HEK293 (cell line): ENCODE results near the gene GLIS1.

ENCODE experiments used
- CTCF ChIA-PET: fragments of 350-600 bp; formaldehyde crosslinking; extraction: SDS; loops from one replicate; lab custom pipeline; 2021; ENCODE audit warnings: antibody characterized with exemption; lab: Yijun Ruan, JAX
- POLR2A ChIA-PET: fragments of 300-600 bp; formaldehyde crosslinking; extraction: SDS; loops from one replicate; lab custom pipeline; 2020; ENCODE audit warnings: antibody characterized with exemption, inconsistent platforms; lab: Yijun Ruan, JAX
- H3K27ac ChIP-seq: fragments of 200-500 bp; sonication (Bioruptor generic); 2 replicates; pipeline ENCODE4 v1.5.1; 2014; ENCODE audit warnings: low read depth, low read length, control low read depth, inconsistent platforms; ENCODE audit errors: extremely low read depth
- H3K36me3 ChIP-seq, 2 experiments: fragments of 200-500 bp in 1 of 2; sonication (Bioruptor generic) in 1 of 2; 1 replicate in 1 of 2; 2 replicates in 1 of 2; pipeline ENCODE4 v1.5.1; 2014 to 2017; ENCODE audit warnings: inconsistent platforms in 2 of 2, low read length in 2 of 2; ENCODE audit not compliant: control insufficient read depth in 2 of 2, insufficient read depth in 1 of 2
- H3K4me1 ChIP-seq: fragments of 200-500 bp; sonication (Bioruptor generic); 2 replicates; pipeline ENCODE4 v1.5.1; 2014; ENCODE audit warnings: mild to moderate bottlenecking, low read length, inconsistent platforms; ENCODE audit not compliant: control insufficient read depth, insufficient read depth
- H3K4me3 ChIP-seq: 2 replicates; pipeline ENCODE4 v1.5.1; 2011; ENCODE audit warnings: low read depth, mild to moderate bottlenecking, control low read depth, low read length, moderate library complexity
- H3K9me3 ChIP-seq: fragments of 200-500 bp; sonication (Bioruptor generic); 2 replicates; pipeline ENCODE4 v1.5.1; 2014; ENCODE audit warnings: low read depth, low read length, inconsistent platforms; ENCODE audit not compliant: control insufficient read depth, insufficient read depth
- EGR2 ChIP-seq: fragments of 450-650 bp; formaldehyde crosslinking; IDR thresholded peaks from 2 replicates; pipeline ENCODE4 v1.5.1; 2016; ENCODE audit warnings: low read depth, missing biosample characterization, missing genetic modification characterization
- HOXA7 ChIP-seq: sonication (generic); formaldehyde crosslinking; IDR thresholded peaks from 2 replicates; pipeline ENCODE4 v1.8.1; 2022; ENCODE audit warnings: missing genetic modification reagents, borderline replicate concordance
- IKZF3 ChIP-seq: fragments of 450-650 bp; IDR thresholded peaks from 2 replicates; pipeline ENCODE4 v1.5.0; 2018; ENCODE audit warnings: missing biosample characterization, mild to moderate bottlenecking, missing genetic modification characterization, moderate library complexity
- MZF1 ChIP-seq: fragments of 450-650 bp; formaldehyde crosslinking; IDR thresholded peaks from 2 replicates; pipeline ENCODE4 v1.5.1; 2017; ENCODE audit warnings: missing biosample characterization, missing genetic modification characterization, borderline replicate concordance
- OVOL3 ChIP-seq: fragments of 450-650 bp; formaldehyde crosslinking; IDR thresholded peaks from 2 replicates; pipeline ENCODE4 v1.5.1; 2016; ENCODE audit warnings: missing biosample characterization, missing genetic modification characterization
- RBAK ChIP-seq: fragments of 450-650 bp; formaldehyde crosslinking; IDR thresholded peaks from 2 replicates; pipeline ENCODE4 v1.5.1; 2016; ENCODE audit warnings: missing biosample characterization, missing genetic modification characterization
- SETDB1 ChIP-seq: IDR thresholded peaks from one replicate; pipeline ENCODE4 v1.6.1; 2017; ENCODE audit warnings: mild to moderate bottlenecking, low read length, moderate library complexity, mixed read lengths; ENCODE audit not compliant: insufficient read length
- TRIM28 ChIP-seq: IDR thresholded peaks from 2 replicates; pipeline ENCODE4 v1.6.1; 2011; ENCODE audit warnings: low read length, control low read depth, borderline replicate concordance
- ZNF10 ChIP-seq: fragments of 450-650 bp; formaldehyde crosslinking; IDR thresholded peaks from 2 replicates; pipeline ENCODE4 v1.5.1; 2017; ENCODE audit warnings: missing biosample characterization, missing genetic modification characterization
- ZNF133 ChIP-seq: fragments of 450-650 bp; formaldehyde crosslinking; IDR thresholded peaks from 2 replicates; pipeline ENCODE4 v1.5.1; 2016; ENCODE audit warnings: missing biosample characterization, missing genetic modification characterization
- ZNF155 ChIP-seq: fragments of 450-650 bp; formaldehyde crosslinking; IDR thresholded peaks from 2 replicates; pipeline ENCODE4 v1.5.1; 2016; ENCODE audit warnings: missing biosample characterization, missing genetic modification characterization
- ZNF202 ChIP-seq: fragments of 450-650 bp; formaldehyde crosslinking; IDR thresholded peaks from 2 replicates; pipeline ENCODE4 v1.5.1; 2016; ENCODE audit warnings: missing biosample characterization, missing genetic modification characterization, borderline replicate concordance
- ZNF23 ChIP-seq: fragments of 450-650 bp; formaldehyde crosslinking; IDR thresholded peaks from 2 replicates; pipeline ENCODE4 v1.5.1; 2016; ENCODE audit warnings: missing biosample characterization, missing genetic modification characterization, borderline replicate concordance
- ZNF248 ChIP-seq: fragments of 450-650 bp; formaldehyde crosslinking; IDR thresholded peaks from 2 replicates; pipeline ENCODE4 v1.5.1; 2017; ENCODE audit warnings: missing biosample characterization, missing genetic modification characterization
- ZNF292 ChIP-seq: fragments of 450-650 bp; formaldehyde crosslinking; IDR thresholded peaks from 2 replicates; pipeline ENCODE4 v1.5.1; 2016; ENCODE audit warnings: low read depth, missing biosample characterization, missing genetic modification characterization, borderline replicate concordance
- ZNF366 ChIP-seq: fragments of 450-650 bp; formaldehyde crosslinking; conservative IDR thresholded peaks from 2 replicates; pipeline ENCODE4 v1.5.1; 2016; ENCODE audit warnings: missing biosample characterization, missing genetic modification characterization
- ZNF416 ChIP-seq: fragments of 450-650 bp; formaldehyde crosslinking; IDR thresholded peaks from 2 replicates; pipeline ENCODE4 v1.5.1; 2016; ENCODE audit warnings: missing biosample characterization, missing genetic modification characterization
- ZNF433 ChIP-seq: fragments of 450-650 bp; formaldehyde crosslinking; IDR thresholded peaks from 2 replicates; pipeline ENCODE4 v1.5.1; 2016; ENCODE audit warnings: missing biosample characterization, missing genetic modification characterization, low read depth
- ZNF510 ChIP-seq: fragments of 450-650 bp; formaldehyde crosslinking; IDR thresholded peaks from 2 replicates; pipeline ENCODE4 v1.5.1; 2018; ENCODE audit warnings: mild to moderate bottlenecking, missing genetic modification characterization, missing biosample characterization; ENCODE audit not compliant: insufficient replicate concordance
- ZNF544 ChIP-seq: fragments of 450-650 bp; formaldehyde crosslinking; IDR thresholded peaks from 2 replicates; pipeline ENCODE4 v1.5.0; 2017; ENCODE audit warnings: missing biosample characterization, missing genetic modification characterization
- ZNF600 ChIP-seq: fragments of 450-650 bp; formaldehyde crosslinking; IDR thresholded peaks from 2 replicates; pipeline ENCODE4 v1.5.1; 2016; ENCODE audit warnings: missing biosample characterization, missing genetic modification characterization
- ZNF621 ChIP-seq: fragments of 450-650 bp; formaldehyde crosslinking; IDR thresholded peaks from 2 replicates; pipeline ENCODE4 v1.5.1; 2017; ENCODE audit warnings: missing biosample characterization, missing genetic modification characterization
- ZNF664 ChIP-seq: fragments of 450-650 bp; formaldehyde crosslinking; IDR thresholded peaks from 2 replicates; pipeline ENCODE4 v1.5.1; 2016; ENCODE audit warnings: missing biosample characterization, missing genetic modification characterization
- ZNF677 ChIP-seq: fragments of 450-650 bp; IDR thresholded peaks from 2 replicates; pipeline ENCODE4 v1.5.0; 2018; ENCODE audit warnings: missing biosample characterization, mild to moderate bottlenecking, missing genetic modification characterization, moderate library complexity
- ZNF837 ChIP-seq: fragments of 450-650 bp; formaldehyde crosslinking; IDR thresholded peaks from 2 replicates; pipeline ENCODE4 v1.5.1; 2016; ENCODE audit warnings: missing biosample characterization, missing genetic modification characterization
- ZSCAN23 ChIP-seq: fragments of 450-650 bp; formaldehyde crosslinking; IDR thresholded peaks from 2 replicates; pipeline ENCODE4 v1.5.1; 2016; ENCODE audit warnings: missing biosample characterization, missing genetic modification characterization
- TF ChIP-seq, protein P1 (sequence below): fragments of 450-650 bp; IDR thresholded peaks from 2 replicates; pipeline ENCODE4 v1.5.1; 2018; ENCODE audit warnings: missing biosample characterization, missing genetic modification characterization
- TF ChIP-seq, protein P2 (sequence below): fragments of 450-650 bp; formaldehyde crosslinking; IDR thresholded peaks from 2 replicates; pipeline ENCODE4 v1.5.1; 2016; ENCODE audit warnings: missing biosample characterization, missing genetic modification characterization
- TF ChIP-seq, protein P3 (sequence below): fragments of 450-650 bp; formaldehyde crosslinking; IDR thresholded peaks from 2 replicates; pipeline ENCODE4 v1.5.1; 2016; ENCODE audit warnings: missing biosample characterization, missing genetic modification characterization

GLIS1 gene

DNA sequence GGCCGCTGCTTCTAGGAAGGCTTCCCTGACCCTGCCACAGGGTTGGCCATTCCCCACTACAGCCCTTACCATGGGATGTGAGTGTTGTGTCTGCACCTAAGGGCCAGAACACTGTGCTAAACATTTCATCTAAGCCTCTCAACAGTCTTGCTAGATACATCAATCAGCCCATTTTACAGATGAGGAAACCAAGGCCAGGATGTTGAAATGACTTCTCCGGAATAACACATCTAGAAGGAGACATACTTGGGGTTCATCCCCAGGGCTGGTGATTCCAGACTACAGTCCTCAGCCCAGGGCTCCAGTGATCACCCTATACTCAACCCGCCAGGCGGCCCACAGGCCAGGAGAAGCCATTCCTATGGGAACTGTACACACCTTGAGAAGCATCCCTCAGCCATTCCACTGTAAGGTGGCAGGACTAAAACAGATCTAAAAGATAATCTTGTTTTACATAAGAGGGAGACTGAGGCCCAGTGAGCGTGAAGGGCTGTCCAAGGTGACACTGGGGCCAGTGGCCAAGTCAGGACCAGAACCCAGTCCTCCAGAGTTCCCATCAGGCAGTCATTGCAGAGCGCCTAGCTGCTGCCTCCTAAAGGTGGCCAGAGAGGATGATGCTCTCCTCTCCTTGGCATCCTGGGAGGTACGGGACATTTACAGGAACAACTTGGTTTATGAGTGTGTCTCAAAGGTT, 119.5 kb downstream of the GLIS1 start:
- no peaks in the 10 kb centered on the region for H3K9me3 ChIP-seq

GRCh38 chr1:53618500-53619366, 120.2 kb downstream of the GLIS1 start:
- no peak overlapping the region for H3K27ac ChIP-seq
- no peaks in the 10 kb centered on the region for H3K36me3 ChIP-seq
- no peak overlapping the region for H3K4me3 ChIP-seq
- TF ChIP-seq EGR2 (tag by site-specific recombination) = no peak
- TF ChIP-seq, protein P1, sequence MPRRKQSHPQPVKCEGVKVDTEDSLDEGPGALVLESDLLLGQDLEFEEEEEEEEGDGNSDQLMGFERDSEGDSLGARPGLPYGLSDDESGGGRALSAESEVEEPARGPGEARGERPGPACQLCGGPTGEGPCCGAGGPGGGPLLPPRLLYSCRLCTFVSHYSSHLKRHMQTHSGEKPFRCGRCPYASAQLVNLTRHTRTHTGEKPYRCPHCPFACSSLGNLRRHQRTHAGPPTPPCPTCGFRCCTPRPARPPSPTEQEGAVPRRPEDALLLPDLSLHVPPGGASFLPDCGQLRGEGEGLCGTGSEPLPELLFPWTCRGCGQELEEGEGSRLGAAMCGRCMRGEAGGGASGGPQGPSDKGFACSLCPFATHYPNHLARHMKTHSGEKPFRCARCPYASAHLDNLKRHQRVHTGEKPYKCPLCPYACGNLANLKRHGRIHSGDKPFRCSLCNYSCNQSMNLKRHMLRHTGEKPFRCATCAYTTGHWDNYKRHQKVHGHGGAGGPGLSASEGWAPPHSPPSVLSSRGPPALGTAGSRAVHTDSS (tag by site-specific recombination) = no peak
- TF ChIP-seq MZF1 = no peak
- TF ChIP-seq ZSCAN23 (tag by site-specific recombination) = no peak
- no peak for TF ChIP-seq HOXA7 (CRISPR knock-in tag)
- TF ChIP-seq ZNF544 = no peak
- TF ChIP-seq, protein P2, sequence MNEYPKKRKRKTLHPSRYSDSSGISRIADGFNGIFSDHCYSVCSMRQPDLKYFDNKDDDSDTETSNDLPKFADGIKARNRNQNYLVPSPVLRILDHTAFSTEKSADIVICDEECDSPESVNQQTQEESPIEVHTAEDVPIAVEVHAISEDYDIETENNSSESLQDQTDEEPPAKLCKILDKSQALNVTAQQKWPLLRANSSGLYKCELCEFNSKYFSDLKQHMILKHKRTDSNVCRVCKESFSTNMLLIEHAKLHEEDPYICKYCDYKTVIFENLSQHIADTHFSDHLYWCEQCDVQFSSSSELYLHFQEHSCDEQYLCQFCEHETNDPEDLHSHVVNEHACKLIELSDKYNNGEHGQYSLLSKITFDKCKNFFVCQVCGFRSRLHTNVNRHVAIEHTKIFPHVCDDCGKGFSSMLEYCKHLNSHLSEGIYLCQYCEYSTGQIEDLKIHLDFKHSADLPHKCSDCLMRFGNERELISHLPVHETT (tag by site-specific recombination) = no peak
- TF ChIP-seq ZNF416 (tag by site-specific recombination) = no peak
- TF ChIP-seq ZNF433 (tag by site-specific recombination) = no peak
- no peak for TF ChIP-seq ZNF621
- TF ChIP-seq ZNF155 (tag by site-specific recombination) = no peak
- no peak for TF ChIP-seq OVOL3 (tag by site-specific recombination)
- no peak for TF ChIP-seq ZNF366 (tag by site-specific recombination)
- POLR2A ChIA-PET = no interaction called here
- no peaks in the 10 kb centered on the region for H3K9me3 ChIP-seq
- CTCF ChIA-PET = interaction anchor here (0.6 kb wide), 1 partner anchor 147 kb away, joined by 3 read pairs; no protein-coding TSS in a partner anchor
- no peaks in the 10 kb centered on the region for H3K4me1 ChIP-seq

More for the DNA sequence above, 119.5 kb downstream of the GLIS1 start:
- no peak overlapping the region for H3K4me3 ChIP-seq
- ChIA-PET CTCF (interaction anchor here (0.7 to 1.2 kb wide), 2 partner anchors 9 to 136 kb away, joined by 3 to 5 read pairs; no protein-coding TSS in a partner anchor), POLR2A (no interaction called here)
- no peak overlapping the region for H3K27ac ChIP-seq
- H3K36me3 ChIP-seq = no peaks in the 10 kb centered on the region
- TF ChIP-seq ZNF155 (tag by site-specific recombination) (no peak), ZNF292 (tag by site-specific recombination) (no peak), SETDB1 (no peak), ZNF202 (tag by site-specific recombination) (no peak), ZNF677 (tag by site-specific recombination) (no peak), ZNF248 (tag by site-specific recombination) (no peak), ZNF10 (tag by site-specific recombination) (no peak), ZNF23 (tag by site-specific recombination) (no peak), IKZF3 (tag by site-specific recombination) (no peak), ZNF837 (tag by site-specific recombination) (no peak), TRIM28 (no peak), ZNF600 (tag by site-specific recombination) (no peak), ZNF510 (tag by site-specific recombination) (no peak), ZNF664 (tag by site-specific recombination) (no peak), ZNF133 (tag by site-specific recombination) (no peak), RBAK (tag by site-specific recombination) (no peak)
- TF ChIP-seq, protein P3, sequence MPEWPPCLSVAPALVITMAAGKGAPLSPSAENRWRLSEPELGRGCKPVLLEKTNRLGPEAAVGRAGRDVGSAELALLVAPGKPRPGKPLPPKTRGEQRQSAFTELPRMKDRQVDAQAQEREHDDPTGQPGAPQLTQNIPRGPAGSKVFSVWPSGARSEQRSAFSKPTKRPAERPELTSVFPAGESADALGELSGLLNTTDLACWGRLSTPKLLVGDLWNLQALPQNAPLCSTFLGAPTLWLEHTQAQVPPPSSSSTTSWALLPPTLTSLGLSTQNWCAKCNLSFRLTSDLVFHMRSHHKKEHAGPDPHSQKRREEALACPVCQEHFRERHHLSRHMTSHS (tag by site-specific recombination) = no peak
- H3K4me1 ChIP-seq = no peaks in the 10 kb centered on the region
